ENCODE measurements around the gene OR4E2.
"Not testable (repeated sequence)": the region's sequence is repeated elsewhere in the genome, so short reads cannot be mapped to it uniquely, and the experiment has no call there.

The OR4E2 gene

GRCh38 chr14:21697662-21698061 is 44.0 kb downstream of the OR4E2 start:
- not testable (repeated sequence) for DNase-seq (ENCODE audit: low spot score)

DNA sequence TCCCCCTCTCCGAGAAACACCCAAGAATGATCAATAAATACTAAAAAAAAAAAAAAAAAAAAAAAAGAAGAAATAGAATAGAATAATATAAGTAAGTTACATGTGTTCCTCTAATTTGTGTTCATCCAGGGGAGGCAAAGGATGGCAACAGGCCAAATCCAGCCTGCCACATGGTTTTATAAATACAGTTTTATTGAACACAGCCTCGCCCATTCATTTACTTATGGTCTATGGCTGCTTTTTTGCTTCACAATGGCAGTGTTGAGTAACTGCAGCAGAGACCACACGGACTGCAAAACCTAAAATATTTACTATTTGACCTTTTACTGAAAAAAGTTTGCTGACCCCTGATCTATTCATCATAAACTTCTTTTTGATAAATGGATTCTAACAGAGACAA is 44.9 kb downstream of the OR4E2 start:
- DNase-seq (ENCODE audit: low spot score): not testable (repeated sequence)

DNA sequence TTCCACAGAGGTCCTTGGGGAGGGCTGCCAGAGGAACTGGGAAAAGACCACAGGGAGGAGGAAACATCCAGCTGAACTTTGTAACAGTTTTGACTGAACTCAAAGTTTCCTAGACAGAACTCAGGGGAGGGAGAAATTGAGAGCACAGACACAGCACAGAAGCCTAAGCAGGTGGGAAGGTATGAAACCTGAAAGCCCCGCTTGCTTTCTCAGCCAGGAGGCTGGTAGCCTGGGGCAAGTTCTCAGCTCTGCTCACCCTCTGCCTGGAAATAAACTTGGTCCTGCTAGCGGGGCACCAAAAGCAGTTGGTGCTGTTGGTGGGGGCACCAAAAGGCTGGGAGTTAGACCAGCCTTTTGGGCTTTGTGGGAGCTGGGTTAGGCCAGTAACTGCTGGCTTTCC is 45.9 kb downstream of the OR4E2 start:
- DNase-seq (ENCODE audit: low spot score): no peak

GRCh38 chr14:21702316-21702715 is 48.7 kb downstream of the OR4E2 start:
- no peak for DNase-seq (ENCODE audit: low spot score)

DNA sequence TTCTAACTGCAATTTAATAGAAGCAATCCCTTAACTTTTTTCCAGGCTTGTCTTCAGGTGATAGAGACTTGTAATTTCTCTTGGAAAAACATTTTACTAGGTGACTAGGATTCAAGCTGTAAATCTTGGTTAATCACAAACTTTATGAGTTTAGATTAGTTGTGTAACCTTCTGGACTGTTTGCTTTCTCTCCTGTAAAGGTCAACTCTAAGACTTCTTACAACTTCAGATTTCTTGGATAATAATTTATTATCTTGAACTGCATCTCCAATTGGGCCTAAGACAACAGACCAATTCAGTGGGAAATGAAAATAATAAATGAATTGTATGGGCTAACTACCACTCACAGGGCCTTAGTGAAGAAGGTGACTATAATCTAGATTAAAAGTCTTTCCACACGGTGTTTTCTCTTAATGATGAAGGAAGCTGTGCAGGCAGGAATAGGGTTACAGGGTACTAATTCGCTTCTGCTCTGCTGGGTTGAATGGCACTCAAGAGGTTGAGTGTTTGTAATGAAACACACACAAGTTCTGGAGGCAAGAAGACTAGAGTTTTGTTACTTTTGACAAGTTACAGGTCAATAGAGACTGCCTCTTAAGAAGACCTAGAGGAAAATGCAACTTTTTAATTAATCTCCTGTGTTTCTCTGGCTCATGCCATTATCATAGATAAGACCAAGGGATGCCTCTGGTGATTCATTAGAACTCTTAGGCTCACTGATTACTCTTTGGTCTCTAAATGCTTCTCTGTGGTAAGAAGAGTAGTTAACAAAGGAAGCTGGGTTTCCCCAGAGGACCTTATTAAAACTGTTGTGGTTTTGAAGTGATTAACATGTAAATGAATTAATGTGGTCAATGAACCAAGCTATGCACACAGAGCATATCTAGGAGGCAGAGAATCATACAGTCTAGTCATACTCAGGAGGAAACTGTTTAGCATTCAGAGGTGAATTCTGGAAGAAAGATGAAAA is 50.0 kb downstream of the OR4E2 start:
- DNase-seq (ENCODE audit: low spot score): no peak

DNA sequence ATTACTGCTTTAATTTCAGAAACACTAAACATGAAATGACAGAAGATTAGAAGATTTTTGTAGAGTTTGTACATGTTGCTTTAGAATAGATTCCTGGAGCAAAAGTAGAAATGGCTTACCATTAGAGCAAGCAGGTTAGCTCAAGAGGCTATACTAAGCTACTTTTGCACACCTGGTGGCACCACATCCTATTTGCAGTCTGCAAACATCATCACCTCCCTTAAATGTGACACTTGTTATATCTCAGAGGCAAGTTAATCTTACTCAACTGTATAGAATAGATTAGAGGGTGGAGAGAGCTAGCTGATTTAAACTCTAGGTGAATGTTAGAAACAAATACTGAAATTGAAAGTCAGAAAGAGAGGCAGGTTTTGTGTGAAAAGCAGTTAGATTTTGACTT is 50.7 kb downstream of the OR4E2 start:
- no peak for DNase-seq (ENCODE audit: low spot score)

GRCh38 chr14:21711360-21711961 is 57.8 kb downstream of the OR4E2 start:
- peak; percentile 43 for DNase-seq (ENCODE audit: low spot score)

- no peak for DNase-seq (ENCODE audit: low spot score)
These were observed 58.4 kb downstream of the OR4E2 start for GRCh38 chr14:21712036-21712435.

- DNase-seq (ENCODE audit: low spot score): no peak
These were observed 60.8 kb downstream of the OR4E2 start for GRCh38 chr14:21714318-21714929.

Measured in Ammon's horn (tissue), 1 donor.